Ovary (tissue), 9 donors: ENCODE measurements around the gene RHBG. TPM values are rescaled to one million over a fixed set of nuclear protein-coding genes. Genes with fewer than 3 reads are reported as not detected.

Source experiments
- DNase-seq, 5 donors: peaks; one replicate each; pipeline ENCODE4 v3.0.0-alpha.2; 2019 to 2020
- H3K27ac ChIP-seq, 2 donors: fragments of 200-600 bp; one replicate each; pipeline versions ENCODE4 v1.5.1 to v1.8.0; 2019 to 2022
- H3K27me3 ChIP-seq: fragments of 200-600 bp; one replicate; pipeline ENCODE4 v1.8.0; 2022
- H3K36me3 ChIP-seq: fragments of 200-600 bp; sonication (generic); one replicate; pipeline ENCODE4 v1.5.1; 2019
- H3K4me1 ChIP-seq: one replicate; pipeline ENCODE4 v1.8.1; 2013; ENCODE audit warnings: mild to moderate bottlenecking, moderate library complexity; ENCODE audit not compliant: insufficient read depth
- H3K4me3 ChIP-seq: fragments of 200-600 bp; sonication (generic); one replicate; pipeline ENCODE4 v1.5.1; 2017
- H3K9me3 ChIP-seq, 2 donors: fragments of 200-600 bp in 1 of 2; sonication (generic) in 1 of 2; one replicate each; pipeline versions ENCODE4 v1.5.1 to v1.8.1; 2013 to 2019; ENCODE audit warnings: mild to moderate bottlenecking in 1 of 2, moderate library complexity in 1 of 2
- EP300 ChIP-seq: sonication (generic); formaldehyde crosslinking; IDR thresholded peaks from one replicate; pipeline ENCODE4 v1.6.1; 2017; ENCODE audit warnings: antibody characterized with exemption
- POLR2A ChIP-seq: fragments of 450-650 bp; IDR thresholded peaks from one replicate; pipeline ENCODE4 v1.6.1; 2017; ENCODE audit warnings: antibody characterized with exemption, mild to moderate bottlenecking, moderate library complexity
- WGBS, 3 donors: extraction: QIAGEN DNeasy Blood & Tissue Kit in 1 of 3; methylation state at CpG; one replicate each; pipeline versions ENCODE4 v1.1.5 to v1.1.7; 2013 to 2017; 5-methylcytosine and 5-hydroxymethylcytosine counted together
- intact Hi-C, 4 donors: fragments of 100-400 bp; cut with DNase I; formaldehyde crosslinking; loops; one replicate each; pipeline versions ENCODE4 v1.11.0 to v1.15.1; 2022 to 2023
- polyA plus RNA-seq, 2 donors: library from polyadenylated mRNA; stranded (reverse); fragments of 200-250 nt in 1 of 2; fragments of 350-450 nt in 1 of 2; fragmentation: Illumina TruSeq in 1 of 2; extraction: RNeasy Lipid Tissue Mini Kit (QIAGEN cat#74804) in 1 of 2; gene quantifications; one replicate each; pipeline ENCODE4 v1.2.3, GENCODE V29; 2013 to 2014
- total RNA-seq, 7 donors: library from RNA; depleted of rRNA in 2 of 7; stranded (reverse); fragments of >200 nt in 2 of 7; fragmentation: NEBNext Ultra II Directional in 3 of 7; extraction: Animal tissue kit (Norgen Biotek cat#: 25700) in 3 of 7; gene quantifications; one replicate each; pipeline versions ENCODE4 v1.1.0 to v1.2.4, GENCODE V29; 2016 to 2023
- TF ChIP-seq, protein P1 (sequence below), 3 donors: fragments of 450-650 bp in 2 of 3; fragments of 200-600 bp in 1 of 3; IDR thresholded peaks; one replicate each; pipeline versions ENCODE4 v1.5.1 to v1.8.0; 2016 to 2022; ENCODE audit warnings: antibody characterized with exemption in 3 of 3, mild to moderate bottlenecking in 1 of 3
- donor health status: DM: no; HTN: no; CAD: no; lungs with moderate emphysema.
- donor health status: DM: no; HTN: no; CAD: no.
- donor health status: Bipolar disorder and iron deficiency.
- donor health status: DM: yes; HTN: yes; CAD: no.
- donor health status: DM: no; HTN: no; CAD: no.
- donor health status: DM: yes; HTN: yes; CAD: no.

Gene RHBG
- total and polyA plus RNA-seq, 9 donors, result 2.3 to 27.4 (median 13.6) TPM

DNA sequence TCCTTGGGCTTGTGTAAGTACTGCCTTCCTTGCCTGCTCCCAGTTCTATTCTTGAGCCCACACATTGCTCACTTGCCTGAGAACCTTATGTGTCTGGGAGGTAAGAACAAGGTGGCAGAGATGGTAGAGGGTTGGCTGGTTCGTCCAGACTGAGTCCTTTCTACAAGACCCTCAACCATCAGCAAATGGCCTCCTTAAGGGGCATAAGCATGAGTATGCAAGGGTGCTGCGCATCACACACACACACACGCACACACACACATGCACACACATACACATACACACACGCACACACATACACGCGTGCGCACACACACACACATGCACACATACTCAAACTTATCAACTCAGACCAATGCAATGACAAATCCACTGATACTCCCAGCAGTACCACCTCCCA is 56.9 kb downstream of the RHBG start:
- no peaks in the 10 kb centered on the region for H3K9me3 ChIP-seq
- TF ChIP-seq, protein P1, sequence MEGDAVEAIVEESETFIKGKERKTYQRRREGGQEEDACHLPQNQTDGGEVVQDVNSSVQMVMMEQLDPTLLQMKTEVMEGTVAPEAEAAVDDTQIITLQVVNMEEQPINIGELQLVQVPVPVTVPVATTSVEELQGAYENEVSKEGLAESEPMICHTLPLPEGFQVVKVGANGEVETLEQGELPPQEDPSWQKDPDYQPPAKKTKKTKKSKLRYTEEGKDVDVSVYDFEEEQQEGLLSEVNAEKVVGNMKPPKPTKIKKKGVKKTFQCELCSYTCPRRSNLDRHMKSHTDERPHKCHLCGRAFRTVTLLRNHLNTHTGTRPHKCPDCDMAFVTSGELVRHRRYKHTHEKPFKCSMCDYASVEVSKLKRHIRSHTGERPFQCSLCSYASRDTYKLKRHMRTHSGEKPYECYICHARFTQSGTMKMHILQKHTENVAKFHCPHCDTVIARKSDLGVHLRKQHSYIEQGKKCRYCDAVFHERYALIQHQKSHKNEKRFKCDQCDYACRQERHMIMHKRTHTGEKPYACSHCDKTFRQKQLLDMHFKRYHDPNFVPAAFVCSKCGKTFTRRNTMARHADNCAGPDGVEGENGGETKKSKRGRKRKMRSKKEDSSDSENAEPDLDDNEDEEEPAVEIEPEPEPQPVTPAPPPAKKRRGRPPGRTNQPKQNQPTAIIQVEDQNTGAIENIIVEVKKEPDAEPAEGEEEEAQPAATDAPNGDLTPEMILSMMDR (IDR thresholded peaks at IDR 0.05), result no peak
- no peak for TF ChIP-seq EP300
- TF ChIP-seq POLR2A, result no peak
- 89 to 95% (median 91%) methylated on average over 7 of the region's 7 CpGs for WGBS, 3 donors
- H3K27ac ChIP-seq, result no peak overlapping the region
- H3K36me3 ChIP-seq, result no peaks in the 10 kb centered on the region
- no peaks in the 10 kb centered on the region for H3K4me1 ChIP-seq
- intact Hi-C loops, result loop anchor here in 1 of 4 donors (10.0 kb wide), 1 partner anchor 191 kb away; no protein-coding TSS in a partner anchor
- H3K4me3 ChIP-seq, result no peak overlapping the region
- H3K27me3 ChIP-seq, result peaks cover 2% of the 10 kb centered on the region
- no peak for DNase-seq

DNA sequence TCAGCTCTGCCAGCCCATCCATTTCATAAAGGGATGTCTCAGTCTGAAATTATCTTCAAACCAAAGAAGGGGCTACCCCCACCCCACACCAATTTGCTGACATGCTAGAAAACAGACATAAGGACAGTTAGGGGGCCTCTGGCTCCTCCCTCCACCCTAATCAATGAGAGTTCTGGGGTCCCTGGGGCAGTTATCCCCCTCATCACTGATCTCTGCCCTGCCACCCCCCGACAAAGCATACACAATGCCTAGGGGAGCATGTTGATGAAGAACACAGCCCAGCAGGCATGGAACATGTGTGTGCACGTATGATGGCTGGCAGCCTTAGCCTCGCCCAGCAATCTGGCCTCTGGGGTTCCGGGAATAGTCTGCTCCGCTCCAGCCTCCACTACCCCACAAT is 58.9 kb downstream of the RHBG start:
- Histone ChIP-seq H3K27me3 (no peaks in the 10 kb centered on the region), H3K27ac (no peak overlapping the region), H3K4me3 (no peak overlapping the region), H3K4me1 (no peaks in the 10 kb centered on the region), H3K9me3 (no peaks in the 10 kb centered on the region), H3K36me3 (no peaks in the 10 kb centered on the region)
- intact Hi-C loops, result loop anchor here in 1 of 4 donors (10.0 kb wide), 1 partner anchor 193 kb away; no protein-coding TSS in a partner anchor
- 63 to 74% (median 64%) methylated on average over 5 of the region's 5 CpGs for WGBS, 3 donors
- TF ChIP-seq EP300 (no peak), POLR2A (no peak)
- TF ChIP-seq, protein P1 (IDR thresholded peaks at IDR 0.05), result no peak
- DNase-seq, result no peak

DNA sequence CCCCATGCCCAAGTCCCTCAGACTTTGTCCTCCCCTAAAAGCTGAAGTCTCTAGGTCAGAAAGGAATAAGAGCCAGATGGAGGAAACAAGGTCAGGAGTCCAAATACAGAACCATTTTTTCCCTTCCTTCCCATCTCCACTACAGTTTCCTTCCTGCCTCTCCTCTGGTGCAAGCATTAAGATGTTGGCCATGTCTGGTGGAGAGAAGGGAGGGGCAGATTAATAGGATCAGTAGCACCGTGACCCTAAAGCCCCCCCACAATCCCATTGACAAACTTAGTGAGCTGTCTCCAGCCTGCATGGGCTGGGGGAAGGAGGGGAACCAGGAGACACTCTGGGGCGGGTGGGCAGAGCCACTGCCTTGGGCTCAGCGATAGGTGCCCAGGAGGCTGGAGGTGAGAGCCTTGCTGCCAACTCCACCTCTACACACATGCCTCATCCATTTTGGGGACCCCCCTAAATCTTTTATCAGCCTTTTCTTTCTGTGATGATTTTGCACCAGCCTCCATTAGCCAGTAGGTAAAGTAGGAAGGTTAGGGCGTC is 59.8 kb downstream of the RHBG start:
- H3K27me3 ChIP-seq, result no peaks in the 10 kb centered on the region
- no peak overlapping the region for H3K27ac ChIP-seq
- H3K4me1 ChIP-seq, result no peaks in the 10 kb centered on the region
- no peaks in the 10 kb centered on the region for H3K36me3 ChIP-seq
- no peaks in the 10 kb centered on the region for H3K9me3 ChIP-seq
- no peak for DNase-seq
- no peak overlapping the region for H3K4me3 ChIP-seq
- intact Hi-C loops, result loop anchor here in 1 of 4 donors (10.0 kb wide), 1 partner anchor 194 kb away; no protein-coding TSS in a partner anchor
- WGBS, 3 donors, result 13 to 19% (median 17%) methylated on average over 4 of the region's 4 CpGs
- TF ChIP-seq, protein P1 (IDR thresholded peaks at IDR 0.05), result no peak
- no peak for TF ChIP-seq EP300
- TF ChIP-seq POLR2A, result no peak

DNA sequence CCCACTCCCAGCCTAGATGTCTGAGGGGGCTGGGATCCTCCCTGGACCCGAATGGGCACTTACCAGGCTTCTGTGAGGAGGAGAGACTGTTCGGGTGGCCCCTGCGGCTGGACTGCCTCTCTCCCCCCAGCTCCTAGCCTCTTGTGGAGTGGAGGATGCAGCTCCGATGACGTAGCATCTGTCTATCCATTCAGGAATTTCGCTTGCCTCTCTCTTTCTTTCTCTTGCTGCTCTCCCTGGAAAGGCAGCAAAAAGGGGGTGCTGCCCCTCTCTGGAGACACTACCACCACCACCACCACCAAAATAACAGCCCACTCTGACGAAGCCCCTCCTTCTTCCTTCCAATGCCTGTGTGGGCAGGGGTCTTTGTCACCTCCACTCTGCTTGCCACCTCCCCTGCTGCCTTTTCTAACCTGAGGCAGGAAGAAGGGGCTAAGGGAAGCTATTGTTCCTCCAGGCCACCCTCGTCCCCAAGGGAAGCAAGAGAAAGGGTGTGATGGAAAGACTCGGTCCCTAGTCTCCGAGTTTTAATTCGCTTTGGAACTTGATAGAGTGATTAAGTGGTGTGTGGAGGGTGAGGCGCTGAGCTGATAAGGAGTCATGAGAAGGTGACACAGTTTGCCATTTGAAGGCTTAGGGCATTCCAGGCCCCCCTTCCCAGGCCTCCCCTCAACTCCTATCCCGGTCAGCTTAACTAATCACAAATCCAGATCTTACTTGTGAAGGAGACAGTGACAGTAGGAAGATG is 60.5 kb downstream of the RHBG start:
- TF ChIP-seq, protein P1 (IDR thresholded peaks at IDR 0.05), result no peak
- TF ChIP-seq EP300 (no peak), POLR2A (no peak)
- no peak overlapping the region for H3K4me3 ChIP-seq
- no peaks in the 10 kb centered on the region for H3K36me3 ChIP-seq
- H3K4me1 ChIP-seq, result no peaks in the 10 kb centered on the region
- no peaks in the 10 kb centered on the region for H3K27me3 ChIP-seq
- H3K9me3 ChIP-seq, result no peaks in the 10 kb centered on the region
- no peak for DNase-seq
- H3K27ac ChIP-seq, result no peak overlapping the region
- intact Hi-C loops, result loop anchor here in 1 of 4 donors (5.0 to 10.0 kb wide), 2 partner anchors 37 to 195 kb away; no protein-coding TSS in a partner anchor
- WGBS, 3 donors, result 4 to 10% (median 6%) methylated on average over 13 of the region's 13 CpGs
